SW 1271 (cell line): Measurements from ENCODE around the gene ARHGEF28.

ENCODE experiments used
- DNase-seq, 2 experiments: peaks; one replicate each; lab custom pipeline; 2025; lab: John Stamatoyannopoulos, UW

ARHGEF28 gene

DNA sequence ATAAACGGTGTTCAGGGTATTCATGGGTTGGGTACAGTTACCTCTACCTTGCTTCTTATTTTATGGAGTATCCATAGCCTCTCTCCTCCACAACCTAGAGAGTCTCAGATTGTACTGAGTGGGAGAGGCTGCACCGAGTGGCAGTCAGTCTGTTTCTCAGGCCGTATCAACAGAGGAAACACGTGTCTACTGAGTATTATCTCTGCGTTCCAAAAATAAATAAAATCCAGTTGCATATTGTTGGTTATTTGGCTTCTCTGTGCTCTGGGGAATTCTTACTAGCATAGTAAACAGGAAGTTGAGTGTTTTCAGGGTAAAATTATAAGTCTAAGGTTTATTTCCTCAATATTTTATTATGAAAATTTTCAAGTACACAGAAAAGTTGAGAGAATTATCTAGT, 231.0 kb downstream of the ARHGEF28 start:
- DNase-seq: no peak

DNA sequence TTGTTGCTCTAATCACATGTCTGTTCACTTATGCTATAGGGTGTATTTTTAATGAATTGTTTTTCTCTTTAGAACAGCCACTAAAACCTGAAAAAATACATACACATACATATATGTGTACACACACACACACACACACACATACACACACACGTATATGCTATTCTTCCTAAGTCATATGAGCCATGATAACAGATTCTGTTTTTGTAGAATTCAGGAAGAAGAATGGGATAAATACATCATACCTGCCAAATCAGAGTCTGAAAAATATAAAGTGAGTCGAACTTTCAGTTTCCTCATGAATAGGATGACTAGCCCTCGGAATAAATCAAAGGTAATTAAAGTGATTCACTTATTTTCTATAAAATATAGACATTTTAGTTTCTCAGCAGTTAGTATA, 231.4 kb downstream of the ARHGEF28 start:
- no peak for DNase-seq

DNA sequence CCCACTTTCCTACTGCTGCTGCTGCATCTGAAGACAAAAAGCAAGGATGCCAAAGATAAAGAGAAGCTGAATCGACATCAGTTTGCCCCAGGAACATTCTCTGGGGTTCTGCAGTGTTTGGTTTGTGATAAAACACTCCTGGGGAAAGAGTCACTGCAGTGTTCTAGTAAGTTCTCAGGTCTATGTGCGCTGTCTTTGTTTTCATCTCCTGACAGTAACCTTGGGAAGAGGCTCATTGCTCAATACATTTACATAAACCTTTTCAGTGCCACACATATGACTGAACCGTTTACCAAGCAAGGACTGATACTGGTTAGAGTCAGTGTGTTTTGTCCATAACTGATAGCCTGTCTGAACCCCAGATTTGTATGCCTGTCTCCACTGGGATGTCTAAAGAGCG, 232.1 kb downstream of the ARHGEF28 start:
- no peak for DNase-seq

DNA sequence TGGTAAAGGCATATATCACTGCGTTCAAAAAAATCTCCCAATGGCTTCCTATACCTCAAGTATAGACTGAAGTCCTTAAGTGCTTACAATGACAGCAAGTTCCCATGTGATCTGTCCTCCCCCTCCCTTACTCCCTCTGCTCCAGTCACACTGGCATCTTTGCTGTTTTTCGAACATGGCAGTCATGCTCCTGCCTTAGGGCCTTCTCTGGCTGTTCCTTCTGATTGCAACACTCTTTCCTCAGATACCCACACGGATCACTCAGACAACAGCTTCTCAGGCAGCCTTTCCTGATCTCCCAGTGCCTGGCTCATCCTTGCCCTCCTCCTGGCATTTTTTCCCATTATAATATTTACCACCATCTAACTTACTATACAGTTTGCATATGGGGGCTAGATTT, 232.8 kb downstream of the ARHGEF28 start:
- DNase-seq: no peak

DNA sequence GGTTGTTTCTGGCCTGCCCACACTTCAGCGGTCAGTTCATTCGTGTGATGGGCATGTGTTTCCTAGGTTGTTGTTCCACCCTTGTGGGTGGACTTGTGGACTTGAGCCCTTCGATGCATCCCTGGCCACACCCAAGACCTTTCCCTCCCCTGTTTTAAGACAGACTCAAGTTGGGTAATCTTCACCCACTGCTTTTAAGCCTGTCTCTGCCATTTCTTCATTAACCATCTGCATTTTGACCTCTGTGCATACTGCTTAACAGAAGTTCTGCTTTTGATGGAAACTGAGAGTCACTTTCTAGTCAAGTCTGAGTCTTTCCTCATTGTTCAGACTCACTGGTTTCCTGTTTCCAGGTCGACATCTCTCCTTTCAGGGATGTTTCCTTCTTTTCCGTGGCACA, 233.7 kb downstream of the ARHGEF28 start:
- DNase-seq: no peak

DNA sequence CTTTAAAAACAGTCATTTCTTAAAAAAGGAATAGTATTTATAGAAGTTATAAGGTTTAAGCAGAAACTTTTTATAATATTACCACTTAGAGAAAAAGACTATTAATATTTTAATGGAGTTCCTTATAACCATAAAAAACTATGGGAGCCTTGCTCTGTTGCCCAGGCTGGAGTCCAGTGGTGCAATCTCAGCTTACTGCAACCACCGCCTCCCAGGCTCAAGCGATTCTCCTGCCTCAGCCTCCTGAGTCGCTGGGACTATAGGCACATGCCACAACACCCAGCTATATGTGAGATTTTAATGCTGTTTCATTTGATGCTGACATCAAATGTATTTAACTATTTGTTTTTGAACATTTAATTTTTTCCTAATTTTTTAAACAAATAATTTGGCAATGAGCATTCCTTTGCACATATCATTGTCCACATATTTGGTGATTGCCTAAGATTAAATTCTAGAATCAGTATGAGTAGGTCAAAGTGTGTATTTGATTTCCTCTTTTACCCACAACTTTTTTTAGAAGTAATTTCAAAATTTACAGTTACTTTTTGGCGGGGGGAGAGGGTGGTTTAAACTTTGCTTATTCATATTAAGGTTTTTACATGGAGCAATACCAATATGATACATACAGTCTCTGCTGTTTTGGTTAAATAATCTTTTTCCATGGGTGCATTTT, 235.5 kb downstream of the ARHGEF28 start:
- no peak for DNase-seq

DNA sequence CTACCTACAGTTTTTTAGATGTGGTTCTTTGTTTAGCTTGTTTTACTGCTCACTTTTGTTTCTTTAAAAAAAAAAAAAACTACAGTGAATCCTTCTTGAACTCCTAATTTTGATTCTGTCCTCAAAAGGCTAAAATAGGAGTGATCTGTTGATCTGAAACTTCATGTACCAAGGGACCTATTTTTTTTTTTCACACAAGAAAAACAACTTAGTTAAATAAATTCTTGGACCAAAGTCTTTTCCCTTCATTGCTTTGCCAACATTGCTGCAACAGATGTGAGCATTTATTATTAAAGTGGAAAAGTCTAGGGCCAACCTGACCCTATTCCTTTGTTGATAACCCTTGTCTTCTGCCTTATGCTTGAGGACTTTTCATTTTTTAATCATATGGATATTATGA, 236.8 kb downstream of the ARHGEF28 start:
- DNase-seq: no peak

DNA sequence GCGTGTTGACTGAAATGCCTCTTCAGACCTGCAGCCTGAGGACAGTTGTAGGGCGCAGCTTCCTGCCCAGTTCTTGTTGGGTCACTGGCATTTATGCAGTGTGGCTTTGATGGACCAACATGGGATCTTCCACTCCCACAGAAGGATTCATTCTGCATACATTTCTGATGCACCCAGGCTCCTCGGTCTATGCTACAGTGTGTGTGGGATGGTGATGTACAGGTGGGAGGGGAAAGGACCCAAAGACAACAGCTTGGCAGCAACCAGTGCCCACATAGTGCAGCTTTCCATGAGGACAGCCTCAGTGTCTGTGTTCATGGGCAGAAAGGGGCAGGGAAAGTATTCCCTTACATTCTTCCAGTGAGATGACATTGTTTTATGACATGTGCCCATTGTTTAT, 237.9 kb downstream of the ARHGEF28 start:
- no peak for DNase-seq

DNA sequence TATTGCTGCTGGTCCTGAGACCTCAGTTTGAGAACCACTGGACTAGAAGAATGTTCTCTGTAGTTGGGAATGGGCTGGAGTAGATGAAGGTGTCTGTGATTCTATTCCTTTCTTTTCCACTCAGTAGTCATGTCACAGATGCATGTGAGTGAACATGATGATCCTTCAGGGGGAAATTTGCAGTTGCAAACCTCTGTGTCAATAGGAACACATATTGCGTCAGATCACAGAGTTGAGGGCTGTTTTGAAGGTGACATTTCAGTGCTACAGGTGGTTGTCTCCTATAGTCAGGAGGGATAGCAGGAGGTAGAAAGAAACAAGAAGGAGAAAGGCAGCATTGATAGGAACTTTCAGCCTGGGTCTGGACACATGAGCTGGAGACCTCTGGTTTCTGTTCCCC, 239.3 kb downstream of the ARHGEF28 start:
- no peak for DNase-seq

DNA sequence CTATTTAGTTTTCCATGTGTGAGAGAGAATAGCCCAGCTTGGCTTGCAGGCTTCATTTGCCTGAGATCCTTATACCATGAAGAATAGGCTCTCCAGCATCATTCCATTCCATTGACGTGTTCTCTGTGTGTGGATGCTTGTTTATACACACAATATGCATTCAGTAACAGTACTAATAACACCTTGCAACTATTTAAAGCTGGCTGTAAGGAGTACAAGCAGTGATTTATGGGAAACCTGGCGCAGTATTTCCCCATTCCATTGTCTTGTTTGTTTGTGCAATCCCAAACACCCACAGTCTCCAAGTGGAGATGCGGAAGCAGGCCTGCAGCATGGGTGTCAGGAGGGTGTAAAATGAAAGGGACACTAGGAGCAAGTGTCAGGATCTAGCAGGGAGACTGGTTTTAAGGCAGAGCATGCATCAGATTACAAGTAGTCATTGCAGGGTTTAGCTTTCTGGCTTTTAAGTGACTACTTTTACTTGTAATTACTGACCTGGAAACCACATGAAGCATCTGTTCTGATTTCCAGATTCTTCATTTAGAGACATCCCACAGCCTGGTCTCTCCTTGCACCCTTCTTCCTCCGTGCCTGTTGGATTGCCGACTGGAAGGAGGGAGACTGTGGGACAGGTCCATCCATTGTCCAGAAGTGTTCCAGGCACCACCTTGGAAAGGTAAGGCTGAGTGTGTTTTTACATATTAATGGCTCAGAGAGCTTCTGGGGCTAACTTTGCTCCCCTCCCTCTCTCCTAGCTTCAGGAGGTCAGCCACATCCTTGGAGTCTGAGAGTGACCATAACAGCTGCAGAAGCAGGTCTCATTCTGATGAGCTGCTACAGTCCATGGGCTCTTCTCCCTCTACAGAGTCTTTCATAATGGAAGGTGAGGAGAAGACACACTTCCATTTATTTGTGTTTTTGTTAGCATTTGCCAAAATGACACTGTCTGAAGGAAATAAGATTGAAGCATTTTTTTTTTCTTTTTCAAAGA, 241.6 kb downstream of the ARHGEF28 start:
- no peak for DNase-seq

DNA sequence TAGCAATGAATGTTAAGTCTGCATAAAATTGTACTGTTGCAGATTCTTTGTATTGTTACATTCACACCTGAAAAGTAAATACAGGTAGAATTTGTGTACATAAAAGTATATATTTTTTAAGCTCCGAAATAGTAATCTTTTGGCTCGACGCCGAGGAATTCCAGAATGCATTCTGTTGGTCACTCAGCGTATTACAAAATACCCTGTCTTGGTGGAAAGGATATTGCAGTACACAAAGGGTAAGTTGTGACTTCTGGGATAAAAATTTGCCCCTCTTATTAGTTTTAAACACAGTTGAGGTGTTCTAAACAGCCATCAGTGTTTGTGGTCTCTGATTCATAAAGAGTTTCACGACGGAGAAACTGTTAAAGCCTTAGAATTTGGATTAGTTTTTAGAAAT, 257.6 kb downstream of the ARHGEF28 start:
- DNase-seq: no peak

DNA sequence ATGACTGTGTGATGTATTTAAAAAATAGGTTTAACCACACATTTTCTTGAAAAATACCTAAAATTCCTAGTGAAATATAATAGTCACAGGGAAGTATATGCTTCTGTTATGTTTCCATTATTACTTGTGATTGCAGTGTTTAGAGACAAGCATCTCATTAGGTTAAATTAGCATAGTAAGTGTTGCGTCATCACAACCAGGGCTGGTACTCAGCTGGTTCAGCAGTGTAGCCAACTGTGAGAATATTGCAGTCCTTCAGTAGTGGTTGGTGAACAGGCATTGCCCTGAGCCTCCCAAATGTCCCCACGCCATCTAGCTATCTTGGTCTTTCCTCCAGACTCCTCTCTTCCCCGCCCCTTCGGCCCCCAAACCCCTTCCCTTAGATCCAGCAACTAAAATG, 261.7 kb downstream of the ARHGEF28 start:
- no peak for DNase-seq

DNA sequence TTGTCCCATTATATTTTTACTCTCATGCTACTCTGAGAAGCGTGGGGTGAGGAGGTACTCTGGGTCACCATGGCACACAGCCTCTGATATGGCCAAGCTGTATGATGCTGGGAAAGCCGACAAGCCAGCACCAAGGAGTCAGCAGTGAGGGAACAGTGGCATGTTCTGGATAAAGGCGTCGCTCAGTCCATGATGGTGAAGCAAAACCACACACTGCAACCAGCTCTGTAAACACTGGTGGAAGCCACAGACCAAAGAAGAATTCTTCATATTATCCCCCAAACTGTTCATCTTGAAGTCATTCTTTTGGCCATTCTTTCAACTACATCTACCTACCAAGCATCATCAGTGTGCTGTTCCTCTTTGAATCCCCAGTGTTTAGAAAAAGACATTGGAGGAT, 264.6 kb downstream of the ARHGEF28 start:
- no peak for DNase-seq

DNA sequence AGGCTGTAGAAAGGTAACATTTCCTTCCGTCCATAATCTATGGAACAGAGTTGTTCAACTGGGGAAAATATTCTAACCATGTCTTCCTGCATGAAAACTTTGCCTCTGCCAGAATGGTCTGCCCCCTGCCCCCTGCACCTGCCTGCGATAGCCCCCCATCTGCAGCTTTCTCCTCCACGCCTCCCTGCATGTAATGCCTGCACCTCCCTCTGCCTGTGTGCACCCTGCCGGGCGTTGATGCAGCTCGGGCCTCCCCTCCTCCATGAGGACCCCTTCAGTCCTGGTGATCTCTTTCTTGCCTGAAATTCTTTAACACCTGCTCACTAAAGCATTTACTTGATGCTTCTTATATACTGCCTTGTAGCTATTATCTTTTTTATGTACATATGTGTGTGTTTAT, 266.2 kb downstream of the ARHGEF28 start:
- no peak for DNase-seq

DNA sequence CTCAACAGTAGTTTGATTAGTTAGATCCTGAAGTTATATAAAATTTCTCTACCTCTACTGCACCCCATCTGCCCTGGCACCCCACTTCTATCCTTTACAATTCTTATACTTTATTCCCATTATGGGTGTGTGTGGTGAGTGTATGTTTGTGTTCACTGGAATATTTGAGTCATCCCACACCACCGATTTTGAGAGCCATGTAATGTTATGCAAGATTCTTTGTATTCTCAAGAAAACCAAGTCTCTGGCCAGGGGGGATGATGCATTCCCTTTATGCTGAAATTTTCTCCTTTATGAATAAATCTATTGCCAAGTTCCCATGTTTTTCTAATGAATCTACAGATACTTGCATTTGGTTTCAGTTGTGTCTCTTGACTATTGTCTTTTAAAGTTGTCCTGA, 266.8 kb downstream of the ARHGEF28 start:
- DNase-seq: no peak

DNA sequence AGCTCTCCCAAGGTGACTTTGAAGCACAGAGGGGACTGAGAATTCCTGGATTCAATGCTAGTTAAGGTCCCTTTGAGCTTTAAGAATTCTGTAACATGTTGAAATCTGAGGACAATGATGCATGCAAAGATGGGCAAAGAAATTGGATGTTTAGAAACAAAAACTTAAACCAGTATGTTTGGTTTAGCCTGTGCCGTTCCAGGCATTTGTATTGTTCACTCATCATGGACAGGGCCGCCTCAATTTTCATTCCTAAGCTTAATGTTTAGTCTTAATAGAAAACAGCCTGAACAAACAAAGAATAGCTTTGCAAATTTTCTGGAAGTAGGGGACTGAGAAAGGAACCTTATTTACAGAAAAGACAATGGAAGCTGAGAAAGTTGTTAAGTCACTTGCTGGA, 267.8 kb downstream of the ARHGEF28 start:
- DNase-seq: no peak

DNA sequence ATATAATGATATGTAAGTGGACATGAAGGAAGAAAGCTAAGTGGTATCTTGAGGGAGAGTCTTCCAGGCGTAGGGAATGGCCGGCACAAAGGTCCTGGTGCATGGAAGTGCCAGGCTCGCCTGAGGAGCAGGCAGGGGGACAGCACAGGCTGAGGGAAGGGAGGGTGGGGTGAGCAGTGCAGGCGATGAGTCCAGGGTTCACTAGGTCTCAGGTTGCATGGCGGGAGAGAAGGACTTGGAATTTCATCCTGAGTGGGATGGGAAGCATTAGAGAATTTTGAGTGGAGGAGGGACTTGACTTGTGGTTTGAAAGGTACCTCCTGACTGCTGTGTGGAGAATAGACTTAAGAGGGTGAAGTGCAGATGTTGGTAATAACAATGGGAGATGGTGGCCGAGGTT, 268.9 kb downstream of the ARHGEF28 start:
- DNase-seq: no peak

DNA sequence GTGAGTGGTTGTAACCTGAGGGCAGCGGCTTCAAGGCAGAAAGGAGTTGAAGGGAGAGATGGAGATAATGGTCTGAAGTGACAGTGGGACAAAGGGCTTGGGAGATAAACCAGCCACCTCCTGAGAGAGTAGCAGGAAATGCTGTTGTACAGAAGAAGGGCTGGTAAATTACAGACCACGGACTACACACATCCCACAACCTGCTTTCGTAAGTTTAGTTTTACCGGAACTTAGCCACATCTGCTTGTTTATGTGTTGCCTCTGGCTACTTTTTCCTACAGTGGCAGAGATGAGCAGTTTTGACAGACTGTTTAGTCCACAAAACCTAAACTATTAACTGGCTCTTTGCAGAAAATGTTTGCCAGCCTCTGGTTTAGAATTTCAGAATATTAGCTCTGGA, 269.5 kb downstream of the ARHGEF28 start:
- no peak for DNase-seq

DNA sequence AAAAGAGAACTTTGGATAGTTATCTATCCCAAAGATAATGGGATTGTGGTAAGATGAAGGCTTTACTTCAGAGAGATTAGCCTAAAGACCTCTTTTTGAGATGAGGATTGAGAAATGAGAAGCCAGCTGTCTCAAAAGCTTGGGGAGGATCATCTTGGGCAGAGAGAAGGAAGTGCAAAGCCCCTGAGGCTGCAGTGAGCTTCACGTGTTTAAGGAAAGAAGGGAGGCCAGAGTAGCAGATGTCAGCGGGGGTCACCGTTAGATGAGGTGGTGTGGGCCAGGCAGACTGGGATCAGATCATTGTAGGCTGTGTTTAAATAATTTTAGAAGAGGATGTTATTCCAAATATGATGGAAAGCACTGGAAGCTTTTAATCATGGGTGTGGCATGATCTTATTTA, 270.1 kb downstream of the ARHGEF28 start:
- no peak for DNase-seq

DNA sequence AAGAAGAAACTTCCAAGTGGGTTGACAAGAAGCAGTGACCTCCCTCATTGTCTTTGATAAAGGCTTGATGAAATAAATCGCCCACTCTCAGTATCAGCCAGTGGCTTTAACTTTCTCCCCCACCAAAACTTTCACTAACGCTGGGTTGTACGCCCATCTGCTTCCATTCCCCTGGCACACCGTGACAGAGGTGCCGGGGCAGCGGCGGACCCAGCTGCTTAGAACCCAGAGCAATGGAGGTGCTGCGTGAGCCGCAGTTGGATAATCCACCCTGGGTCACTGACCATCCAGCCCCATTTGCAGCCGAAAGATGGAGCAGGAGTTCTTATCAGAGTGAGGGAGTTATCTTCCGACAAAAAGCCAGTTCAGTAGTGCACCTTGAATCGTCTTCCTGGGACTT, 270.7 kb downstream of the ARHGEF28 start:
- no peak for DNase-seq

DNA sequence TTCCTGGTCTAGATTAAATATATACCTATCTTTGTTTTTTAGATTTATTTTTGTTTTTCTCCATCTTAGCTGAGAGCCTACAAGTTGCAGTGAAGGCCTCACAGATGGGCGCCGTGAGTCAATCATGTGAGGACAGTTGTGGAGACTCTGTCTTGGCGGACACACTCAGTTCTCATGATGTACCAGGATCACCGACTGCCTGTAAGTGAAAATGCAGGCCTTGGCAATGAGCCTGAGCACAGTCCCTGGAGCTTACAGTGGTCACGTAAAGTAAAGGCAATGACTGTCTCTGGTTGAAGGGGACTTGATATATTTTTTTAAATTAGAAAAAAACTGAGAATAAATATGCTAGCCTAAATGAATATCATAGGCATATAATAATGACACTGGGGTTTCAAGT, 271.9 kb downstream of the ARHGEF28 start:
- no peak for DNase-seq

DNA sequence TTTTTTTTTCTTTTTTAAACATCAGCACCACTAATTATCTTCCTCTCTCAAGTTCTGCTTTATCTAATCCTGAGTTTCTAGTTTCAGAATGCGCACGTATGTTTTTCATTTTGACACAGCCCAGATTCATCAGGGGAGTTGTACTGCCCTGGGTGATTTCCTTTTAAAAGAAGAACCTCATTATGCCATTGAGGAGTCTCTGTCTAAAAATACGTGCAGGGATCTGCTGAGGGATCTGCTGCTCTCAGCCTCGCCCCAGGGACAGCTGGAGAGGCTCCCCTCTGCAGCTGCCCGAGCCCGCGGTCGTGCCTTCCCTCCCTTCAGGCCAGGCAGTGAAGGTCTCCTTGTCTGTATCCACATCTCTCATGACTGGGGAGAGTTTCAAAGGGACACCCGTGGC, 273.1 kb downstream of the ARHGEF28 start:
- no peak for DNase-seq

DNA sequence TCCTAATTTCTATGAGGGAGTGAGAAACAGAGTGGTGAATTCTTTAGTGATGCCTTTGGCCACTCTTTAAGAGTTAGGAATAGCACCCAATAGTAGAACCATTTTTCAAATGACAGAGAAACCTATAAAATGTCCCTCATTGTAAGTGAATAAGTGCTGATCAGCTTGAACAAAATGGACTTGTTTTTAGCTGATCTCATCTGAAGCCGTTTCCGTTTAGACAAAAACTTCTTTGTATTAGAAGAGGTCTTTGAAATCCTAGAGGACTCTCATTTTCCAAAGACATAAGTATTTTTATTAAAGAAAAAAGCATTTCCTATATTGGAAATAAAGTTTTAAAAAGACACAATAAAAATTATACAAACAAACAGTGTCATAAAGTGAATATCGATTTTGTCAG, 273.9 kb downstream of the ARHGEF28 start:
- no peak for DNase-seq

DNA sequence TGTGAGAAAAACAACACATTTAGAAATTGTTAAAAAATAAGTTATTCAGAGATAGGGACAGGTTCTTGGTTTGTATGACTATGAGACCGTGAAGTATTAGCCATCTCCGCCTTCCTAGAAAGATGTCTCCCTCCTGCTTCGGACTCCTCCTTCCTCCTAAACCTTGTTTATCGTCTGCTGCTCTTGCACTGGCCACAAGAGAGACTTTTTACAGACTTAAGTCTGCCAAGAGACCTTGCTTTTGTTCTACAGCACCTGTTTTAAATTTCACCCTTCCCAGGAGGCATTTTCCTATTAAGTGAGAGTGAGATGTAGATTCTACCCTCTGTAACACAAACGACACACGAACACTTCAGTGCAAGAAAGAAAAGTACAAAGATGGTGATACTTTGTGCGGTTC, 274.6 kb downstream of the ARHGEF28 start:
- DNase-seq: no peak
